WTC11 (cell line): ENCODE data around the gene KDM1A.

ENCODE experiments used
- TF ChIP-seq, protein P1 (sequence below): sonication (generic); formaldehyde crosslinking; IDR thresholded peaks from 2 replicates; pipeline ENCODE4 v1.8.0; 2022; ENCODE audit warnings: missing genetic modification reagents
- TF ChIP-seq, protein P2 (sequence below): fragments of 250-450 bp; sonication (Bioruptor Pico); IDR thresholded peaks from 2 replicates; pipeline ENCODE4 v1.8.0; 2021; ENCODE audit warnings: mild to moderate bottlenecking

DNA sequence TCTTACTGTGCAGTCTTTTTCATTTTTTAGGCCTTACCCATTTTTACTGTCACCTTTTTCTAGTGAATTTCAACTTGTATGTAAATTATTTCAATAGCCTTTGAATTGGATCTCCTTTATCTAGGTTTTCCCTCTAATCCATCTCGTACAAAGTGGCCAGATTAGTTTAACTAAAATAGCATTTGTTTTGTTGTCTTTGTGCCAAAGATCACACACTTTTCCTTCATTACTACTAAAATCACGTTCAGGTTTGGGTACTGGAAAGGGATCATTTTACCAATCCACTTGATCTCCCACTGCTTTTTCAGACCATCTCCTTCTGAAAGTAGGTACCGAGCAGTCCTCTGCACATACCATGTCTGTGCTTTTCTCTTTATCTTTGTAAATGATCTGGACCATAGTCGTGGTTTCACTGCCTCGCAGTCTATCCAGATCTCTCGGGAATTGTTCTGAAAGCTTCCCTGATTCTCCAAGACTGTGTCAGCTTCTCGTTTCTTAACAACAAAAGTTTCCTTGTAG is 20.1 kb downstream of the KDM1A start:
- TF ChIP-seq, protein P1, sequence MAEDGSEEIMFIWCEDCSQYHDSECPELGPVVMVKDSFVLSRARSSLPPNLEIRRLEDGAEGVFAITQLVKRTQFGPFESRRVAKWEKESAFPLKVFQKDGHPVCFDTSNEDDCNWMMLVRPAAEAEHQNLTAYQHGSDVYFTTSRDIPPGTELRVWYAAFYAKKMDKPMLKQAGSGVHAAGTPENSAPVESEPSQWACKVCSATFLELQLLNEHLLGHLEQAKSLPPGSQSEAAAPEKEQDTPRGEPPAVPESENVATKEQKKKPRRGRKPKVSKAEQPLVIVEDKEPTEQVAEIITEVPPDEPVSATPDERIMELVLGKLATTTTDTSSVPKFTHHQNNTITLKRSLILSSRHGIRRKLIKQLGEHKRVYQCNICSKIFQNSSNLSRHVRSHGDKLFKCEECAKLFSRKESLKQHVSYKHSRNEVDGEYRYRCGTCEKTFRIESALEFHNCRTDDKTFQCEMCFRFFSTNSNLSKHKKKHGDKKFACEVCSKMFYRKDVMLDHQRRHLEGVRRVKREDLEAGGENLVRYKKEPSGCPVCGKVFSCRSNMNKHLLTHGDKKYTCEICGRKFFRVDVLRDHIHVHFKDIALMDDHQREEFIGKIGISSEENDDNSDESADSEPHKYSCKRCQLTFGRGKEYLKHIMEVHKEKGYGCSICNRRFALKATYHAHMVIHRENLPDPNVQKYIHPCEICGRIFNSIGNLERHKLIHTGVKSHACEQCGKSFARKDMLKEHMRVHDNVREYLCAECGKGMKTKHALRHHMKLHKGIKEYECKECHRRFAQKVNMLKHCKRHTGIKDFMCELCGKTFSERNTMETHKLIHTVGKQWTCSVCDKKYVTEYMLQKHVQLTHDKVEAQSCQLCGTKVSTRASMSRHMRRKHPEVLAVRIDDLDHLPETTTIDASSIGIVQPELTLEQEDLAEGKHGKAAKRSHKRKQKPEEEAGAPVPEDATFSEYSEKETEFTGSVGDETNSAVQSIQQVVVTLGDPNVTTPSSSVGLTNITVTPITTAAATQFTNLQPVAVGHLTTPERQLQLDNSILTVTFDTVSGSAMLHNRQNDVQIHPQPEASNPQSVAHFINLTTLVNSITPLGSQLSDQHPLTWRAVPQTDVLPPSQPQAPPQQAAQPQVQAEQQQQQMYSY (CRISPR knock-in tag), result no peak
- TF ChIP-seq, protein P2, sequence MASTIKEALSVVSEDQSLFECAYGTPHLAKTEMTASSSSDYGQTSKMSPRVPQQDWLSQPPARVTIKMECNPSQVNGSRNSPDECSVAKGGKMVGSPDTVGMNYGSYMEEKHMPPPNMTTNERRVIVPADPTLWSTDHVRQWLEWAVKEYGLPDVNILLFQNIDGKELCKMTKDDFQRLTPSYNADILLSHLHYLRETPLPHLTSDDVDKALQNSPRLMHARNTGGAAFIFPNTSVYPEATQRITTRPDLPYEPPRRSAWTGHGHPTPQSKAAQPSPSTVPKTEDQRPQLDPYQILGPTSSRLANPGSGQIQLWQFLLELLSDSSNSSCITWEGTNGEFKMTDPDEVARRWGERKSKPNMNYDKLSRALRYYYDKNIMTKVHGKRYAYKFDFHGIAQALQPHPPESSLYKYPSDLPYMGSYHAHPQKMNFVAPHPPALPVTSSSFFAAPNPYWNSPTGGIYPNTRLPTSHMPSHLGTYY (CRISPR knock-in tag), result no peak
